Measurements from ENCODE around the gene PEMT. TPM values are rescaled to one million over a fixed set of nuclear protein-coding genes. Genes with fewer than 3 reads are reported as not detected.

PEMT gene
- total and polyA plus RNA-seq, 2 of the 8 experiments (the other 6 are each of a cell fraction or from before 2014, with no cell fraction given) = 42.0 to 118 TPM

DNA sequence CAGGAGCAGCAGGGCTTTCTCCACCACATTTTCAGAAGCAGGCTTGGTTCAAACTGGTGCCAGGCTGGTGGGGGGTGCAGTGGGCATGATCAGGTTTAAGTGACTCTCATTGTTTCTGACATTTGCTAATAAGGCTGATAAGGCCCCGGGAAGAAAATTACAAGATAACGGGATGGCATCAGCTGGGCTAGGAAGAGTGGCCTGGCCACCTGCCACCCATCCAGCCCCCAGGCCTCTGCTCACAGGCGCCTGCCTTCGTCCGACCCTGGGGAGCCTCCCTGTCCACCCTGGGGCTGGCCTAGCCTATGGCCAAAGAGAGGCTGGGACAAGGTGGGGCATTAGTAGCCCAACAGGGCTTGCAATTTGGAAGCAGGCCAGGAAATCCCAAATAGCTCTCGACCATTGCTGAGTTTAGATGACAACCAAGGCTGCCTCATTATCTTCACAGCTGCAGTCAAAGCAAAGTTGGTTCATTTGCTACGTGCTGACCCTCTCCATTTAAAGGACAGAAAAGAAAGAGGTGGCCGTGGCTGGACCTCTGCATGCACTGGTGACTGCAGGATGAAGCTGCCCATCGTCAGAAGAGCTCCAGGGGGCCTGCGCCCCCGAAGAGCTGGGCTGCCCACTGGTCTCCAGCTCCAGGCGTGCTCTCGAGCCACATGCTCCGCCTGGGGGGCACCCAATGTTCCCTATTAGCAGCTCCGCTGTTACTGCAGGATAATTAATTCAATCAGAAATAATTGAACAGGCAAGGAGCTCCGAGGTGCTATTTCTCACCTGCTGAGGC lies 44.9 kb downstream of the PEMT start:
- peaks cover 2 to 3% of the 10 kb centered on the region in 2 experiments for H4K20me1 ChIP-seq (replicated peaks in 1 of 2; ENCODE audit: control insufficient read depth in 1 of 2, insufficient read depth in 2 of 2, low read length in 2 of 2)
- POLR2A ChIA-PET (ENCODE audit: partially characterized antibody) = interaction anchor here (1.1 kb wide), 1 partner anchor 18 kb away, joined by 3 read pairs; no protein-coding TSS in a partner anchor
- CTCF ChIA-PET (ENCODE audit: partially characterized antibody) = interaction anchor here (0.8 to 3.8 kb wide), 6 partner anchors 11 to 46 kb away, joined by 3 to 22 read pairs (median 4); no protein-coding TSS in a partner anchor
- H3K36me3 ChIP-seq (ENCODE audit: control insufficient read depth in 2 of 4, insufficient read depth in 4 of 4, low read length in 3 of 4) = no peaks in the 10 kb centered on the region
- H3K56ac ChIP-seq (replicated peaks; ENCODE audit: insufficient read length, low read depth, low read length) = no peak overlapping the region
- H2AFZ ChIP-seq (ENCODE audit: low read length) = no peak overlapping the region
- no peak overlapping the region for H2BK15ac ChIP-seq (ENCODE audit: low read length)
- H4K91ac ChIP-seq (replicated peaks; ENCODE audit: insufficient read length, low read length) = no peak overlapping the region
- no peaks in the 10 kb centered on the region for H3K23me2 ChIP-seq (ENCODE audit: low read depth, low read length)
- H4K8ac ChIP-seq (ENCODE audit: extremely low read depth, insufficient read depth, low read length) = no peak overlapping the region
- H3K4me3 ChIP-seq (ENCODE audit: extremely low read depth in 1 of 4, insufficient read depth in 2 of 4, low read depth in 3 of 4, low read length in 4 of 4) = no peak overlapping the region
- H3K9me3 ChIP-seq (ENCODE audit: insufficient read depth in 2 of 2, low read depth in 1 of 2, low read length in 1 of 2) = no peaks in the 10 kb centered on the region
- no peaks in the 10 kb centered on the region for H3K27me3 ChIP-seq (replicated peaks in 1 of 4; ENCODE audit: control insufficient read depth in 3 of 4, extremely low read depth in 1 of 4, insufficient read depth in 3 of 4, low read length in 3 of 4)
- TF ChIP-seq FOSL1 (IDR thresholded peaks at IDR 0.05; ENCODE audit: insufficient read depth, low read depth, low read length) = no peak
- no peak for TF ChIP-seq TAF1 (IDR thresholded peaks at IDR 0.05; ENCODE audit: low read depth, low read length)
- TF ChIP-seq, protein P1, sequence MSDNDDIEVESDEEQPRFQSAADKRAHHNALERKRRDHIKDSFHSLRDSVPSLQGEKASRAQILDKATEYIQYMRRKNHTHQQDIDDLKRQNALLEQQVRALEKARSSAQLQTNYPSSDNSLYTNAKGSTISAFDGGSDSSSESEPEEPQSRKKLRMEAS (IDR thresholded peaks at IDR 0.05) = no peak
- TF ChIP-seq CHD2 (IDR thresholded peaks at IDR 0.05; ENCODE audit: low read length) = no peak
- TF ChIP-seq NRF1 (IDR thresholded peaks at IDR 0.05; ENCODE audit: low read depth, low read length) = no peak
- H2BK5ac ChIP-seq (ENCODE audit: low read depth, low read length) = no peak overlapping the region
- no peak overlapping the region for H2BK120ac ChIP-seq (replicated peaks; ENCODE audit: low read depth, low read length)
- H2BK20ac ChIP-seq (ENCODE audit: low read length) = no peak overlapping the region
- H2AK5ac ChIP-seq (ENCODE audit: low read depth, low read length) = no peak overlapping the region
- H3K4ac ChIP-seq (replicated peaks; ENCODE audit: insufficient read length, low read depth, low read length) = no peak overlapping the region
- H4K5ac ChIP-seq (ENCODE audit: insufficient read length, low read depth, low read length) = no peak overlapping the region
- H2BK12ac ChIP-seq (ENCODE audit: low read depth, low read length) = no peak overlapping the region
- WGBS, 2 experiments (ENCODE audit: extremely low coverage in 1 of 2, insufficient coverage in 1 of 2, insufficient read length in 1 of 2, insufficient replicate concordance in 2 of 2, low coverage in 1 of 2, low lambda C conversion rate in 2 of 2, missing lambda C conversion rate in 1 of 2) = 93% methylated on average over 16 of the region's 16 CpGs; no CpG with 5 or more reads in 1 of the 2 experiments
- H3K18ac ChIP-seq (ENCODE audit: extremely low read depth, low read length) = no peak overlapping the region
- no peaks in the 10 kb centered on the region; a peak in 1 of 7 replicates for H3K4me1 ChIP-seq (replicated peaks in 1 of 4; ENCODE audit: control insufficient read depth in 3 of 4, insufficient read depth in 4 of 4, low read length in 3 of 4)
- H3K27ac ChIP-seq (ENCODE audit: low read depth, low read length) = no peak overlapping the region
- no peaks in the 10 kb centered on the region for H3K79me1 ChIP-seq (ENCODE audit: low read depth, low read length)
- H3K9ac ChIP-seq (replicated peaks in 1 of 4; ENCODE audit: extremely low read depth in 1 of 4, low read depth in 3 of 4, low read length in 3 of 4) = no peak overlapping the region
- H3K23ac ChIP-seq (ENCODE audit: insufficient read length) = no peak overlapping the region
- no peak overlapping the region for H3K4me2 ChIP-seq (ENCODE audit: insufficient read depth in 1 of 2, low read depth in 2 of 2, low read length in 2 of 2)
- no peak for FAIRE-seq
- DNase-seq (ENCODE audit: low read depth in 1 of 2, low spot score in 2 of 2) = no peak
- H3K14ac ChIP-seq (ENCODE audit: insufficient read length) = no peak overlapping the region
- H3K79me2 ChIP-seq (ENCODE audit: control insufficient read depth in 1 of 2, insufficient read depth in 2 of 2, low read length in 2 of 2) = no peaks in the 10 kb centered on the region

All from H1 (cell line).